ENCODE measurements around the gene PLSCR5. TPM values are rescaled to one million over a fixed set of nuclear protein-coding genes. Genes with fewer than 3 reads are reported as not detected.

PLSCR5 gene
- total and polyA plus RNA-seq, 4 experiments from 2014 or later = not detected

DNA sequence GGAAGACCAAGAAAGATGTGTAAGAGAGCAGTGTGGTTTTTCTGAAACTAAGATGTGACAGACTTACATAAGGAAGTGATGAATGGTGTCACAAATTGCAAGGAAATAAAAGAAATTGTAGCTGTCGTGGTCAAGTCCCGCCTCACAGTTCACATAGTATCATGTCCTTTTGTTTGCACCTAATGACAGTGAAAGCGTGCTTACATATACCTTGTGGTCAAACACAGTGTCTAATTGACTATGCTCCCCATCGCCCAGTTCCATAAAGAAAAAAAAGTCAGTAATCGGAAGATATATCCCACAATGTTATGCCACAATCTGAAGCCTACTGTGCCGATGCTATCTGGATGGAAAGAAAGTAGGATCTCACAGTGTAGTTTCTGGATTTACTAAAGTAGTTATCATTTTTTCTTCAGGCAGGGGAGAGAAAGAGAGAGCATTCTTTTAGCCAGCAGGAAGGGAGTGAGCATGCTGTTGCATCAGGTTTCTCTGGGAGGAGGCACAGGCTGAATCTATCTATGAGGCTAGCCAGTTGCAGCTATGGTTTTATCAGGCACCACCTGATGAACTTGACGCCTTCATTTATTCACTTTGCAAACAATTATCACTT, 50.9 kb downstream of the PLSCR5 start:
- no peak overlapping the region for H3K4me3 Mint-ChIP-seq
- ChIA-PET POLR2A (ENCODE audit: partially characterized antibody) (no interaction called here), CTCF (ENCODE audit: partially characterized antibody) (interaction anchor here (1.0 to 1.5 kb wide), 2 partner anchors 9 to 35 kb away, joined by 3 read pairs; partner anchors contain the start of gene PLSCR1)

GRCh38 chr3:146550743-146551510, 54.2 kb downstream of the PLSCR5 start:
- CTCF ChIA-PET (ENCODE audit: partially characterized antibody) = interaction anchor here (0.7 kb wide), 1 partner anchor 111 kb away, joined by 3 read pairs; no protein-coding TSS in a partner anchor
- POLR2A ChIA-PET (ENCODE audit: partially characterized antibody) = no interaction called here
- peaks cover 0 to 1% of the 10 kb centered on the region in 2 donors for H3K27me3 Mint-ChIP-seq
- H3K27ac Mint-ChIP-seq = no peak overlapping the region
- H3K4me1 Mint-ChIP-seq = peaks cover 18 to 34% (median 28%) of the 10 kb centered on the region in 4 donors
- H3K9me3 Mint-ChIP-seq = peaks cover 0 to 2% (median 0%) of the 10 kb centered on the region in 8 donors
- H3K36me3 Mint-ChIP-seq = no peaks in the 10 kb centered on the region
- no peak overlapping the region for H3K4me3 ChIP-seq (ENCODE audit: low read length in 2 of 2)
- intact Hi-C loops (cut with micrococcal nuclease) = no loop called here
- H3K27ac ChIP-seq (ENCODE audit: low read depth, low read length) = no peak overlapping the region
- H3K27me3 ChIP-seq (ENCODE audit: insufficient read depth, low read length) = no peaks in the 10 kb centered on the region
- DNase-seq = no peak
- H3K9me3 ChIP-seq (ENCODE audit: control insufficient read depth in 1 of 2, low read length in 2 of 2) = no peaks in the 10 kb centered on the region
- peaks cover 19% of the 10 kb centered on the region for H3K4me1 ChIP-seq (ENCODE audit: insufficient read depth, low read length)
- H3K4me3 Mint-ChIP-seq = peak overlapping the region in 5 of 8 donors; percentile 13 to 69 (median 32)
- H3K36me3 ChIP-seq (ENCODE audit: insufficient read depth, low read length) = no peaks in the 10 kb centered on the region

More for the DNA sequence above, 50.9 kb downstream of the PLSCR5 start:
- H3K27me3 Mint-ChIP-seq = peaks cover 0 to 1% of the 10 kb centered on the region in 2 donors
- intact Hi-C loops (cut with micrococcal nuclease) = no loop called here
- Histone ChIP-seq H3K27me3 (ENCODE audit: insufficient read depth, low read length) (no peaks in the 10 kb centered on the region), H3K4me3 (ENCODE audit: low read length in 2 of 2) (no peak overlapping the region), H3K36me3 (ENCODE audit: insufficient read depth, low read length) (no peaks in the 10 kb centered on the region), H3K27ac (ENCODE audit: low read depth, low read length) (no peak overlapping the region), H3K4me1 (ENCODE audit: insufficient read depth, low read length) (peaks cover 19% of the 10 kb centered on the region), H3K9me3 (ENCODE audit: control insufficient read depth in 1 of 2, low read length in 2 of 2) (no peaks in the 10 kb centered on the region)
- peaks cover 10 to 14% (median 11%) of the 10 kb centered on the region in 4 donors for H3K4me1 Mint-ChIP-seq
- peaks cover 0 to 2% (median 0%) of the 10 kb centered on the region in 8 donors for H3K9me3 Mint-ChIP-seq
- no peaks in the 10 kb centered on the region for H3K36me3 Mint-ChIP-seq
- no peak for DNase-seq
- peak overlapping the region in 1 of 7 donors; percentile 30 for H3K27ac Mint-ChIP-seq

DNA sequence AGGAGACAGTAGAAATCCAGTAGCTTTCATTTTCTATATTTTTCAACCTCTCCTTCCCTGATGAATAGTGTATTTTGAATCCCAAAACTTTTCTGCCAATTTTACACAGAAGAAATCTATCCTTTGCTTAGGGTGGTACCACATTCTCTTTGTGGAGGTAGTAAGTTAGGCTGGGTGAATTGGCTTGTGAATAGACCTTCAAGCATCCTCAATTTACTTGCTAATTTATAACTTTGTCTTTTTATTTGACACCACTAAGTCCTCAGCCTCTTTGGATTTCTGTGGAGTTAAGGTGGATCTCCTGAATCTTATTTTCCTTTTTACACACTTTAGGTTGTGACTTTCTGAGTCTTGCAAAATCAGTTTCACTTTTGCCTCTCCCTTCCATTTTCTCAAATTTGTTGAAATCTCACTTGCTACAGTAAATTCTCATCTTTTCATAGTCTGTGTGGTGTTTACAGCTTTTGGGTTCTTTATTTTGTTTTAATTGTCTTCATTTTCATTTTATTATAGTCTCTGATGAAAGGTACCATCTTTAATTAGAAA, 55.0 kb downstream of the PLSCR5 start:
- no peak overlapping the region for H3K27ac ChIP-seq (ENCODE audit: low read depth, low read length)
- H3K36me3 ChIP-seq (ENCODE audit: insufficient read depth, low read length) = no peaks in the 10 kb centered on the region
- Mint-ChIP-seq H3K36me3 (no peaks in the 10 kb centered on the region), H3K27me3 (no peaks in the 10 kb centered on the region), H3K4me1 (peaks cover 20 to 37% (median 32%) of the 10 kb centered on the region in 4 donors), H3K4me3 (peak overlapping the region; percentile 29 to 86 (median 53)), H3K9me3 (peaks cover 0 to 2% (median 0%) of the 10 kb centered on the region in 8 donors), H3K27ac (peak overlapping the region in 3 of 7 donors; percentile 0 to 86 (median 2))
- no peak overlapping the region for H3K4me3 ChIP-seq (ENCODE audit: low read length in 2 of 2)
- no peaks in the 10 kb centered on the region for H3K9me3 ChIP-seq (ENCODE audit: control insufficient read depth in 1 of 2, low read length in 2 of 2)
- peaks cover 19% of the 10 kb centered on the region for H3K4me1 ChIP-seq (ENCODE audit: insufficient read depth, low read length)
- intact Hi-C loops (cut with micrococcal nuclease) = no loop called here
- POLR2A ChIA-PET (ENCODE audit: partially characterized antibody) = no interaction called here
- CTCF ChIA-PET (ENCODE audit: partially characterized antibody) = no interaction called here
- no peak for DNase-seq
- no peaks in the 10 kb centered on the region for H3K27me3 ChIP-seq (ENCODE audit: insufficient read depth, low read length)

GRCh38 chr3:146547235-146547835, 57.8 kb downstream of the PLSCR5 start:
- Mint-ChIP-seq H3K36me3 (peaks cover 0 to 7% of the 10 kb centered on the region in 2 donors), H3K27me3 (no peaks in the 10 kb centered on the region), H3K4me3 (peak overlapping the region in 1 of 8 donors; percentile 17), H3K9me3 (no peaks in the 10 kb centered on the region), H3K27ac (no peak overlapping the region), H3K4me1 (peaks cover 27 to 55% (median 45%) of the 10 kb centered on the region in 4 donors)
- no peaks in the 10 kb centered on the region for H3K27me3 ChIP-seq (ENCODE audit: insufficient read depth, low read length)
- no peak overlapping the region for H3K4me3 ChIP-seq (ENCODE audit: low read length in 2 of 2)
- H3K4me1 ChIP-seq (ENCODE audit: insufficient read depth, low read length) = peaks cover 32% of the 10 kb centered on the region
- no peaks in the 10 kb centered on the region for H3K9me3 ChIP-seq (ENCODE audit: control insufficient read depth in 1 of 2, low read length in 2 of 2)
- no peak overlapping the region for H3K27ac ChIP-seq (ENCODE audit: low read depth, low read length)
- ChIA-PET CTCF (ENCODE audit: partially characterized antibody) (no interaction called here), POLR2A (ENCODE audit: partially characterized antibody) (no interaction called here)
- intact Hi-C loops (cut with micrococcal nuclease) = no loop called here
- no peak for DNase-seq
- no peaks in the 10 kb centered on the region for H3K36me3 ChIP-seq (ENCODE audit: insufficient read depth, low read length)

GRCh38 chr3:146546366-146546965, 58.7 kb downstream of the PLSCR5 start:
- DNase-seq = no peak
- CTCF ChIA-PET (ENCODE audit: partially characterized antibody) = no interaction called here
- no peaks in the 10 kb centered on the region for H3K36me3 ChIP-seq (ENCODE audit: insufficient read depth, low read length)
- Mint-ChIP-seq H3K27me3 (no peaks in the 10 kb centered on the region), H3K4me3 (peak overlapping the region in 6 of 8 donors; percentile 1 to 21 (median 9)), H3K4me1 (peaks cover 35 to 64% (median 52%) of the 10 kb centered on the region in 4 donors), H3K9me3 (no peaks in the 10 kb centered on the region), H3K36me3 (peaks cover 0 to 7% of the 10 kb centered on the region in 2 donors), H3K27ac (peak overlapping the region in 2 of 7 donors; percentile 34 to 38)
- intact Hi-C loops (cut with micrococcal nuclease) = no loop called here
- no peak overlapping the region for H3K4me3 ChIP-seq (ENCODE audit: low read length in 2 of 2)
- H3K4me1 ChIP-seq (ENCODE audit: insufficient read depth, low read length) = peaks cover 40% of the 10 kb centered on the region
- H3K27me3 ChIP-seq (ENCODE audit: insufficient read depth, low read length) = no peaks in the 10 kb centered on the region
- H3K27ac ChIP-seq (ENCODE audit: low read depth, low read length) = no peak overlapping the region
- no peaks in the 10 kb centered on the region for H3K9me3 ChIP-seq (ENCODE audit: control insufficient read depth in 1 of 2, low read length in 2 of 2)
- POLR2A ChIA-PET (ENCODE audit: partially characterized antibody) = no interaction called here

DNA sequence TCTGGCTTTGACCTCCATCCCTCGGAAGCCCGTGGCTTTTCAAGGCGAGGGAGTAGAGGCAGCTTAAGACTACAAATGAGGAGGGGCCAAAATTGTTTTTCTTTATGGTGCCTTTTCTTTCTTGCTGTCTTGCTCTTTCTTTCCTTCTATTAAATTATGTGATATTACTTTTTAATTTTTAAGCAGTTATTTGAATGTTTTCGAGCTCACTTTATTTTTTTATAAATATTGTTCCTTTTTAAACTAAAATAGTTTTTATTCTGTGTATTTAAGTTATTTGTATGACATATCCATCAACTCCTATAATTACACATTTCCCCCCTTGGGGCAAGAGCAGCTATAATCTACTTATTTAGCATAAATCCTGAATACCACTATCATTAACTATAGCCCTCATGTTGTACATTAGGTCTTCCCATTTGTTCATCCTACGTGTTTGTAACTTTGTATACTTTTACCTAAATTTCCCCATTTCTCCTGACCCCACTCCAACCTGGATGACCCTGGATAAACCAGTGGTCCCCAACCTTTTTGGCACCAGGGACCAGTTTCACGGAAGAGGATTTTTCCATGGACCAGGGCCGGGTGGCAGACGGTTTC, 60.1 kb downstream of the PLSCR5 start:
- peak overlapping the region; percentile 75 to 77 for H3K4me3 ChIP-seq (ENCODE audit: low read length in 2 of 2)
- H3K4me1 ChIP-seq (ENCODE audit: insufficient read depth, low read length) = peaks cover 42% of the 10 kb centered on the region
- POLR2A ChIA-PET (ENCODE audit: partially characterized antibody) = interaction anchor here (0.8 to 0.9 kb wide), 2 partner anchors 75 to 76 kb away, joined by 3 to 4 read pairs; partner anchors contain the start of gene PLSCR2
- no peaks in the 10 kb centered on the region for H3K9me3 ChIP-seq (ENCODE audit: control insufficient read depth in 1 of 2, low read length in 2 of 2)
- H3K9me3 Mint-ChIP-seq = no peaks in the 10 kb centered on the region
- no peaks in the 10 kb centered on the region for H3K27me3 Mint-ChIP-seq
- CTCF ChIA-PET (ENCODE audit: partially characterized antibody) = interaction anchor here (0.6 to 1.2 kb wide), 3 partner anchors 8 to 54 kb away, joined by 3 read pairs; no protein-coding TSS in a partner anchor
- no peaks in the 10 kb centered on the region for H3K36me3 ChIP-seq (ENCODE audit: insufficient read depth, low read length)
- H3K4me1 Mint-ChIP-seq = peaks cover 36 to 65% (median 57%) of the 10 kb centered on the region in 4 donors
- peak overlapping the region; percentile 79 to 93 (median 88) for H3K27ac Mint-ChIP-seq
- intact Hi-C loops (cut with micrococcal nuclease) = loop anchor here (2.0 kb wide), 1 partner anchor 76 kb away; the partner anchor contains the start of gene PLSCR2
- H3K27ac ChIP-seq (ENCODE audit: low read depth, low read length) = peak overlapping the region; percentile 50
- no peak for DNase-seq
- peak overlapping the region; percentile 93 to 95 (median 94) for H3K4me3 Mint-ChIP-seq
- H3K27me3 ChIP-seq (ENCODE audit: insufficient read depth, low read length) = no peaks in the 10 kb centered on the region
- peaks cover 0 to 7% of the 10 kb centered on the region in 2 donors for H3K36me3 Mint-ChIP-seq
